G401.6 (cell line): ENCODE data around the gene ANO5.

Experiments
- FAIRE-seq: peaks from 2 replicates; lab custom pipeline; 2012; peaks lifted over from hg19 to GRCh38; lab: Jason Lieb, UNC

The ANO5 gene, protein sequence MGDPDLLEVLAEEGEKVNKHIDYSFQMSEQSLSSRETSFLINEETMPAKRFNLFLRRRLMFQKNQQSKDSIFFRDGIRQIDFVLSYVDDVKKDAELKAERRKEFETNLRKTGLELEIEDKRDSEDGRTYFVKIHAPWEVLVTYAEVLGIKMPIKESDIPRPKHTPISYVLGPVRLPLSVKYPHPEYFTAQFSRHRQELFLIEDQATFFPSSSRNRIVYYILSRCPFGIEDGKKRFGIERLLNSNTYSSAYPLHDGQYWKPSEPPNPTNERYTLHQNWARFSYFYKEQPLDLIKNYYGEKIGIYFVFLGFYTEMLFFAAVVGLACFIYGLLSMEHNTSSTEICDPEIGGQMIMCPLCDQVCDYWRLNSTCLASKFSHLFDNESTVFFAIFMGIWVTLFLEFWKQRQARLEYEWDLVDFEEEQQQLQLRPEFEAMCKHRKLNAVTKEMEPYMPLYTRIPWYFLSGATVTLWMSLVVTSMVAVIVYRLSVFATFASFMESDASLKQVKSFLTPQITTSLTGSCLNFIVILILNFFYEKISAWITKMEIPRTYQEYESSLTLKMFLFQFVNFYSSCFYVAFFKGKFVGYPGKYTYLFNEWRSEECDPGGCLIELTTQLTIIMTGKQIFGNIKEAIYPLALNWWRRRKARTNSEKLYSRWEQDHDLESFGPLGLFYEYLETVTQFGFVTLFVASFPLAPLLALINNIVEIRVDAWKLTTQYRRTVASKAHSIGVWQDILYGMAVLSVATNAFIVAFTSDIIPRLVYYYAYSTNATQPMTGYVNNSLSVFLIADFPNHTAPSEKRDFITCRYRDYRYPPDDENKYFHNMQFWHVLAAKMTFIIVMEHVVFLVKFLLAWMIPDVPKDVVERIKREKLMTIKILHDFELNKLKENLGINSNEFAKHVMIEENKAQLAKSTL

GRCh38 chr11:22192642-22193347 lies at the start of gene ANO5:
TSS of gene ANO5 (plus strand) at chr11:22193085. CDS start at chr11:22193493, 408 bp downstream.
- no peak for FAIRE-seq

- FAIRE-seq, result no peak
Measured at GRCh38 chr11:22151649-22152197, 41.2 kb upstream of the ANO5 start.

- FAIRE-seq, result no peak
Measured at GRCh38 chr11:22157531-22157930, 35.4 kb upstream of the ANO5 start.

- FAIRE-seq, result no peak
Measured at GRCh38 chr11:22161489-22161888, 31.4 kb upstream of the ANO5 start.

GRCh38 chr11:22162756-22163155 lies 30.1 kb upstream of the ANO5 start:
- FAIRE-seq, result no peak

- no peak for FAIRE-seq
Measured at GRCh38 chr11:22163394-22163797, 29.5 kb upstream of the ANO5 start.

- no peak for FAIRE-seq
Measured at GRCh38 chr11:22165087-22165486, 27.8 kb upstream of the ANO5 start.

DNA sequence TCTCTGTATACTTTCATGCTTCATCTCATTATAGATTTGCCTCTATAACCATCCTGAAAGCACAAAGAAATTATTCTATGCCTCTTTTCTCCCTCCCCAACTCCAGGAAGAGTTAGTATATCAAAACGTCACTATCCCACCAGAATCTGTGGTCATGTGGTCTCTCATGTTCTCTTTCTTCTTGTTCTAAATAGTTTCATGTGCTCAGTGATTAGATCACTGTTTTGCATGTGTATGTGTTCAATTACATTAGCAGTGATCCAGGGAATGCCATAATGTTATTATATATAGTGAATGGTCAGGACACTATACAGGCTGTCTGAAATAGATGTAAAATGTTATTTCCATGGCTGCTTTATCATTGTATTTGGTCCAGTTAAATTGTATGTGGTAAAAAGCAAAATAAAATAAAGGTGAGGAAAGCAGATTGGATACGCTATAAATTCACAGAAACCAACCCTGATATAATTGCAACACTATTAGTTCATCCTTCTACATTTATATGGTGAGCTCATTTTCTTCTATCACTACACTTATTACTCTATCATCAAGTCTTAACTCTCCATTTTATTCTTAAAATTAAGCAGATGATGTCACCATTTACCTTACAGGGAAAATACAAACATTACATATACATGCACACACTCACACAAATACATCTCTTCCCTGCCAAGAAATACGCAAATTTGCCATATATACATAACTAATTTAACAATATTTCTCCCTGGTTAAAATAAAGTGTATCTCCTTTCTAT lies 26.9 kb upstream of the ANO5 start:
- no peak for FAIRE-seq

DNA sequence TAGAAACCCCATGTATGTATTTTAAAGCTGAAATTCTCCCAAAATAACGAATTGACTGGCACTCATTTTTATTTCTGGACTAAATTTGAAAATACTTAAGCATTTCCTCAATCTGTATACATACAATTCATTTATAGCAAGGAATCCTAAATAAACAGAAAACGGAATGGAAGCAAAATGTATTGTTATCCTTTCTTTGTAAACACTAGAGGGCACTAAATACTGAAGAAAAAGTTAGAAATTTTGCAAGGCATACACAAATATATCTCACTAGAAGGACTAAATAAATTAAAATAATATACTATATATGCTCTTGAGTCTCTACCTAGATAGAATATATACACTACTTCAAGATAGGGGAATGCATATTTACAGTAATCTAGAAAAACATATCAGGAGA lies 23.1 kb upstream of the ANO5 start:
- FAIRE-seq, result peak; percentile 88

DNA sequence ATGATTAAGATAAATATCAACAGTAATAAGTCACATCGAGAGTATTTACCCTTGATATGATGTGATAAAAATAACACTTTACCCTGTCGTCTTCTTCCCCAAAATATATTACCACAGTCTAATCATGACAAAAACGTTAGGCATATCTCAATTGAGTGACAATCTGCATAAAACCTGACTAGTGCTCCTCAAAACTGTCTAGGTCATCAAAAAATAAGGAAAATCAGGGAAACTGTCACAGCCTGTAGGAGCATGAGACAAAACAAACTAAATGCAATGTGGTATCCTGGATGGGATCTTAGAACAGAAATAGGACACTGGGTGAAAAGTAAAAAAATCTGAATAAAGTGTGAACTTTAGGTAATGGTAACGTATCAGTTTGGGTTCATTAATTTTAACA lies 19.4 kb upstream of the ANO5 start:
- no peak for FAIRE-seq

- no peak for FAIRE-seq
Measured at GRCh38 chr11:22177186-22177585, 15.7 kb upstream of the ANO5 start.

DNA sequence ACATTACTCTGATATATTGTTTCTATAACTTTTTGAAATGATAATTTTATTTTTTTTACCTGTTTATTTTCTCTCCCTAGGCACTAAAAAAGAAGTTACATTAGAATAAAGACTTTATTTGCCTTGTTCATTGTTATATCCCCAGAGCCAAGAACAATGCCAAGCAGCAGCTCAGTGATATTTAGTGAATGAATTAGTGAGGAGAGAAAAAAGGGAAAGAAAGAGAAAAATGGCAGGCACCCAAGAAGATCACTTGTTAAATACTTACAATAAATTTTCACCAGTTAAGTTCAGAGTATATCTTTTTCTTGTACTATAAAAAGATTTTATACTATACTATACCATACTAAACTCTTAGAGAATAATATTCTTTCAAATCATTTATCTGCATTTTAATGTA lies 13.3 kb upstream of the ANO5 start:
- FAIRE-seq, result no peak

DNA sequence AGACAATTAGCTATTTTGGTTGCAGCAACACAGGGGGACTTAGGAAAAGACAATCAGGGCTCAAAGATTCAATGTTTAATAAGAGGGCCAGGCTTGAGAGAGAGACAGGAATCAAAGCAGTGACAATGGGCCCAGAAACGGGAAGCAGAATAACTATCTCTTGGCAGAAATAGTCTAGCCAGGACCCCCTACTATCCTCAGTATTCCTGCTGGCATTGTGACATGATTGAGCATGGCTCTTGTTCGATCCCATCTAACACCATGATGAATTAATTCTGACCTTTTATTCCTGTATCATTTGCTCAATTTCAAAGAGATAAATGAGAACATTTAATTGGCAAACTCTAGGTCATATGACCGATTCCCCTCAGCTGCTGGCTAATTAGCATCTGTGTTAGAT lies 12.8 kb upstream of the ANO5 start:
- FAIRE-seq, result no peak

- no peak for FAIRE-seq
Measured at GRCh38 chr11:22189660-22190059, 3.2 kb upstream of the ANO5 start.

DNA sequence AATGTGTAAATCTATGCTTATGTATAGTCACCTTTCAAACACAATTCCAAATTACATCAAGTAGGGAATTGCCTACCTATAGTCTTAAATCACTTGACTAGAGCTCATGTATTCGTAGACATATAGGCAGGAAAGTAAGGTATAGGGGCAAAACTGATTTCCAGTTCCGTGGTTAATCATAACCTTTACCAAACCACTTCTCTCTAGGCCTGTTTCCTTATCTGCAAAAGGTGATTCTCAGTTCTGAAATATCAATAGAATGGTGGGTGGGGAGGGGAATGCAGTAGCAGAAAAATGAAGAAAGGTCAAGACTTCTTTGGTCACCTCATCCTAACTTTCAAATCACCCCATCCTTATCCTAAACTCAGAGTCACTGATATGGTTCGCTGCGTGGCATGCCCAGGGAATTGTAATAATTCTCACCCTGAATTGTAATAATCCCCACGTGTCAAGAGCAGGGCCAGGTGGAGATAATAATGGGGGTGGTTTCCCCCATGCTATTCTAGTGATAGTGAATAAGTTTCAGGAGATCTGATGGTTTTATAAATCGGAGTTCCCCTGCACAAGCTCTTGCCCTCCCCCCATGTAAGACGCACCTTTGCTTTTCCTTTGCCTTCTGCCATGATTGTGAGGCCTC lies 1.9 kb upstream of the ANO5 start:
- no peak for FAIRE-seq

- FAIRE-seq, result no peak
Measured at GRCh38 chr11:22192289-22192641, 620 bp upstream of the ANO5 start.

DNA sequence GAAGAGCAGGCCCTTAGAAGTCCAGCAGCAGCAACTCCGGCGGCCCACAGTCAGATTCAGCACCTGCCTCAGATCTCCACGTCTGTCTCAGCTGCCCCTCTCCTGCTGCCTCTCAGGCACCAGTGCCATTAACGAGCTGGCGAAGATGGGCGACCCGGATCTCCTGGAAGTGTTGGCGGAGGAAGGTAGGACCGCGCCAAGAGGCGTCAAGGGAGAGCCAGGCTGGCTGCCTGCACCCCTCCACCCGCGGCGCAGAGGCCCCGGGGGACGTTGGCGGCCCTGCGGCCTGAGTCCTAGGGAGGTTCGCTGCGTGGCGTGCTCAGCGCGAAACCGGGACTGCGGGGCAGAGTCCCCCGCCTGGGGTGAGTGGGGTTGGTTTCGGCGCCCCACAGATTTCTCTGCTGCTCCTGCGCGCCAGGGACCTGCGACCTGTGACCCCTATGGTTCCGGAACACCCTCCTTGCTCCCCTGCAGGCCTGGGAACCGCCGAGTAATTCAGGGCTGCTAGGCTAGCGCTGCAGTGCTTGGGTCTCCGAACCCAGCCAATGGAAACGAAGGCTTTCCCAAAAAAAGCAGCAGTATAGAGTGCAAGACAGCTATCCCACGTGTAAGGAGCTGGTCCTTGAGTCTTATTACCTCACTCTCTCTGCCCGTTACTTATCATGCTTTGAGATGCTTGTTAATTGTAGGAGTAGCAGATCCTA lies 615 bp downstream of the ANO5 start:
- no peak for FAIRE-seq

DNA sequence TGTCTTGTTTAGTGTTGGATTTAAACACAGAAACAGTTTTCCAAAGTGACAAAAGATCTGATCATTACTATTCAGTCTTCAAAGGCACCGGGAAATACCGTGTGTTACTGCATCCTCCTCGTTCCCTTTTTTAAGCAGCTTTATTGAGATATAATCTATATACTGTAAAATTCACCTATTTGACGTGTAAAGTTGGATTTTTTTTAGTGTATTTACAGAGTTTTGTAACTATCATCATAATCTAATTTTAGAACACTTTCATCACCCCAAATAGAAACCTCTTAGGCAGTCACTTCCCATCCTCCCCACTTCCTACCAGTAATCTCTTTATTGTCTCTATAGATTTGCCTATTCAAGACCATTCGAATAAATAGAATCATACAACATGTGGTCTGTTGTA lies 1.4 kb downstream of the ANO5 start:
- FAIRE-seq, result no peak

- FAIRE-seq, result no peak
Measured at GRCh38 chr11:22194907-22195306, 2.0 kb downstream of the ANO5 start.

GRCh38 chr11:22197139-22198005 lies 4.5 kb downstream of the ANO5 start:
- no peak for FAIRE-seq
